ENCODE data around the gene TMEM163.

Gene TMEM163

GRCh38 chr2:134431838-134432434 is 286.9 kb downstream of the TMEM163 start:
- H2AFZ ChIP-seq (ENCODE audit: insufficient read depth, low read length, poor library complexity) = no peak overlapping the region
- no peak overlapping the region for H3K14ac ChIP-seq (ENCODE audit: low read length)
- no peak overlapping the region for H4K12ac ChIP-seq (ENCODE audit: low read depth, low read length)
- no peak overlapping the region for H2BK5ac ChIP-seq (ENCODE audit: low read depth, low read length, poor library complexity)
- H4K91ac ChIP-seq (ENCODE audit: low read depth, low read length) = no peak overlapping the region
- H3K18ac ChIP-seq (ENCODE audit: low read length) = no peak overlapping the region
- H2AK5ac ChIP-seq (ENCODE audit: low read length) = no peak overlapping the region
- H2BK120ac ChIP-seq (ENCODE audit: insufficient read depth, low read length, poor library complexity) = no peak overlapping the region
- WGBS (ENCODE audit: extremely low coverage, insufficient coverage, insufficient read length) = no CpG with 5 or more reads among the region's 2 CpGs
- H3K27ac ChIP-seq (ENCODE audit: low read depth, low read length) = peak overlapping the region; percentile 23
- H4K8ac ChIP-seq (ENCODE audit: low read depth, low read length) = no peak overlapping the region
- no peak overlapping the region for H3K4me3 ChIP-seq (ENCODE audit: low read depth, low read length)
- H3K4ac ChIP-seq (ENCODE audit: low read depth, low read length) = no peak overlapping the region
- H3K79me2 ChIP-seq (ENCODE audit: control insufficient read depth, insufficient read depth, low read length, poor library complexity) = no peaks in the 10 kb centered on the region
- H3K4me1 ChIP-seq (ENCODE audit: control insufficient read depth in 1 of 2, insufficient read depth in 2 of 2, low read length in 2 of 2) = peaks cover 13 to 14% of the 10 kb centered on the region in 2 experiments
- no peaks in the 10 kb centered on the region for H3K36me3 ChIP-seq (ENCODE audit: control insufficient read depth in 1 of 2, insufficient read depth in 2 of 2, low read length in 2 of 2)
- no peaks in the 10 kb centered on the region for H3K79me1 ChIP-seq (ENCODE audit: low read length)
- H3K27me3 ChIP-seq (ENCODE audit: insufficient read depth, low read length) = no peaks in the 10 kb centered on the region
- H3K23ac ChIP-seq (ENCODE audit: low read length) = no peak overlapping the region
- H3K4me2 ChIP-seq (ENCODE audit: low read length) = no peak overlapping the region
- no peak for DNase-seq
- no peak overlapping the region for H2BK12ac ChIP-seq (ENCODE audit: low read length)
- no peaks in the 10 kb centered on the region for H3K9me3 ChIP-seq (ENCODE audit: insufficient read depth, low read depth, low read length)
- no peak overlapping the region for H3K9ac ChIP-seq (ENCODE audit: low read length)

- H3K27ac ChIP-seq (ENCODE audit: low read depth, low read length) = no peak overlapping the region
- WGBS (ENCODE audit: extremely low coverage, insufficient coverage, insufficient read length) = no CpG with 5 or more reads among the region's 4 CpGs
Observed at GRCh38 chr2:134429886-134430285, 288.9 kb downstream of the TMEM163 start.

GRCh38 chr2:134426721-134427120 is 292.1 kb downstream of the TMEM163 start:
- Histone ChIP-seq H3K4me3 (ENCODE audit: low read depth, low read length) (no peak overlapping the region), H2BK5ac (ENCODE audit: low read depth, low read length, poor library complexity) (no peak overlapping the region), H3K9me3 (ENCODE audit: insufficient read depth, low read depth, low read length) (no peaks in the 10 kb centered on the region), H2AFZ (ENCODE audit: insufficient read depth, low read length, poor library complexity) (no peak overlapping the region), H4K91ac (ENCODE audit: low read depth, low read length) (no peak overlapping the region), H3K27ac (ENCODE audit: low read depth, low read length) (no peak overlapping the region), H3K9ac (ENCODE audit: low read length) (no peak overlapping the region), H3K4me2 (ENCODE audit: low read length) (no peak overlapping the region), H3K23ac (ENCODE audit: low read length) (no peak overlapping the region), H2BK120ac (ENCODE audit: insufficient read depth, low read length, poor library complexity) (no peak overlapping the region), H2BK12ac (ENCODE audit: low read length) (no peak overlapping the region), H3K27me3 (ENCODE audit: insufficient read depth, low read length) (no peaks in the 10 kb centered on the region), H3K36me3 (ENCODE audit: control insufficient read depth in 1 of 2, insufficient read depth in 2 of 2, low read length in 2 of 2) (no peaks in the 10 kb centered on the region), H3K14ac (ENCODE audit: low read length) (no peak overlapping the region), H3K18ac (ENCODE audit: low read length) (no peak overlapping the region), H2AK5ac (ENCODE audit: low read length) (no peak overlapping the region), H3K4ac (ENCODE audit: low read depth, low read length) (no peak overlapping the region), H3K79me2 (ENCODE audit: control insufficient read depth, insufficient read depth, low read length, poor library complexity) (no peaks in the 10 kb centered on the region), H3K79me1 (ENCODE audit: low read length) (no peaks in the 10 kb centered on the region), H3K4me1 (ENCODE audit: control insufficient read depth in 1 of 2, insufficient read depth in 2 of 2, low read length in 2 of 2) (peaks cover 5 to 9% of the 10 kb centered on the region in 2 experiments), H4K12ac (ENCODE audit: low read depth, low read length) (no peak overlapping the region), H4K8ac (ENCODE audit: low read depth, low read length) (no peak overlapping the region)
- no peak for DNase-seq
- no CpG with 5 or more reads among the region's 3 CpGs for WGBS (ENCODE audit: extremely low coverage, insufficient coverage, insufficient read length)

More at GRCh38 chr2:134429886-134430285, 288.9 kb downstream of the TMEM163 start:
- DNase-seq = no peak
- no peak overlapping the region for H3K23ac ChIP-seq (ENCODE audit: low read length)
- no peak overlapping the region for H4K8ac ChIP-seq (ENCODE audit: low read depth, low read length)
- no peaks in the 10 kb centered on the region for H3K9me3 ChIP-seq (ENCODE audit: insufficient read depth, low read depth, low read length)
- H3K79me1 ChIP-seq (ENCODE audit: low read length) = no peaks in the 10 kb centered on the region
- no peak overlapping the region for H3K4ac ChIP-seq (ENCODE audit: low read depth, low read length)
- H2BK5ac ChIP-seq (ENCODE audit: low read depth, low read length, poor library complexity) = no peak overlapping the region
- peaks cover 11 to 13% of the 10 kb centered on the region in 2 experiments for H3K4me1 ChIP-seq (ENCODE audit: control insufficient read depth in 1 of 2, insufficient read depth in 2 of 2, low read length in 2 of 2)
- no peaks in the 10 kb centered on the region for H3K36me3 ChIP-seq (ENCODE audit: control insufficient read depth in 1 of 2, insufficient read depth in 2 of 2, low read length in 2 of 2)
- H2BK120ac ChIP-seq (ENCODE audit: insufficient read depth, low read length, poor library complexity) = no peak overlapping the region
- H4K91ac ChIP-seq (ENCODE audit: low read depth, low read length) = no peak overlapping the region
- no peak overlapping the region for H2AK5ac ChIP-seq (ENCODE audit: low read length)
- no peak overlapping the region for H3K18ac ChIP-seq (ENCODE audit: low read length)
- no peak overlapping the region for H2BK12ac ChIP-seq (ENCODE audit: low read length)
- no peak overlapping the region for H3K9ac ChIP-seq (ENCODE audit: low read length)
- H3K4me3 ChIP-seq (ENCODE audit: low read depth, low read length) = no peak overlapping the region
- no peak overlapping the region for H4K12ac ChIP-seq (ENCODE audit: low read depth, low read length)
- H3K27me3 ChIP-seq (ENCODE audit: insufficient read depth, low read length) = no peaks in the 10 kb centered on the region
- no peak overlapping the region for H2AFZ ChIP-seq (ENCODE audit: insufficient read depth, low read length, poor library complexity)
- no peak overlapping the region for H3K14ac ChIP-seq (ENCODE audit: low read length)
- H3K79me2 ChIP-seq (ENCODE audit: control insufficient read depth, insufficient read depth, low read length, poor library complexity) = no peaks in the 10 kb centered on the region
- H3K4me2 ChIP-seq (ENCODE audit: low read length) = no peak overlapping the region

- Histone ChIP-seq H2BK5ac (ENCODE audit: low read depth, low read length, poor library complexity) (no peak overlapping the region), H2AK5ac (ENCODE audit: low read length) (no peak overlapping the region), H3K27me3 (ENCODE audit: insufficient read depth, low read length) (no peaks in the 10 kb centered on the region), H4K8ac (ENCODE audit: low read depth, low read length) (no peak overlapping the region), H3K27ac (ENCODE audit: low read depth, low read length) (no peak overlapping the region), H2BK12ac (ENCODE audit: low read length) (no peak overlapping the region), H3K4me1 (ENCODE audit: control insufficient read depth in 1 of 2, insufficient read depth in 2 of 2, low read length in 2 of 2) (peaks cover 2 to 5% of the 10 kb centered on the region in 2 experiments), H4K12ac (ENCODE audit: low read depth, low read length) (no peak overlapping the region), H3K4me2 (ENCODE audit: low read length) (no peak overlapping the region), H2AFZ (ENCODE audit: insufficient read depth, low read length, poor library complexity) (no peak overlapping the region), H3K4ac (ENCODE audit: low read depth, low read length) (no peak overlapping the region), H3K79me2 (ENCODE audit: control insufficient read depth, insufficient read depth, low read length, poor library complexity) (no peaks in the 10 kb centered on the region), H3K4me3 (ENCODE audit: low read depth, low read length) (no peak overlapping the region), H3K14ac (ENCODE audit: low read length) (no peak overlapping the region), H3K9ac (ENCODE audit: low read length) (no peak overlapping the region), H3K79me1 (ENCODE audit: low read length) (no peaks in the 10 kb centered on the region), H3K36me3 (ENCODE audit: control insufficient read depth in 1 of 2, insufficient read depth in 2 of 2, low read length in 2 of 2) (no peaks in the 10 kb centered on the region), H4K91ac (ENCODE audit: low read depth, low read length) (no peak overlapping the region), H3K23ac (ENCODE audit: low read length) (no peak overlapping the region), H3K9me3 (ENCODE audit: insufficient read depth, low read depth, low read length) (no peaks in the 10 kb centered on the region), H3K18ac (ENCODE audit: low read length) (no peak overlapping the region), H2BK120ac (ENCODE audit: insufficient read depth, low read length, poor library complexity) (no peak overlapping the region)
- no peak for DNase-seq
- WGBS (ENCODE audit: extremely low coverage, insufficient coverage, insufficient read length) = 100% methylated on average over 2 of the region's 6 CpGs
Observed at GRCh38 chr2:134425724-134426496, 292.9 kb downstream of the TMEM163 start.
